Ovary (tissue), 9 donors: ENCODE data around the gene BCL11B. TPM values are rescaled to one million over a fixed set of nuclear protein-coding genes. Genes with fewer than 3 reads are reported as not detected.

ENCODE experiments used
- DNase-seq, 5 donors: peaks; one replicate each; pipeline ENCODE4 v3.0.0-alpha.2; 2019 to 2020
- H3K27ac ChIP-seq, 2 donors: fragments of 200-600 bp; one replicate each; pipeline versions ENCODE4 v1.5.1 to v1.8.0; 2019 to 2022
- H3K27me3 ChIP-seq: fragments of 200-600 bp; one replicate; pipeline ENCODE4 v1.8.0; 2022
- H3K36me3 ChIP-seq: fragments of 200-600 bp; sonication (generic); one replicate; pipeline ENCODE4 v1.5.1; 2019
- H3K4me1 ChIP-seq: one replicate; pipeline ENCODE4 v1.8.1; 2013; ENCODE audit warnings: mild to moderate bottlenecking, moderate library complexity; ENCODE audit not compliant: insufficient read depth
- H3K4me3 ChIP-seq: fragments of 200-600 bp; sonication (generic); one replicate; pipeline ENCODE4 v1.5.1; 2017
- H3K9me3 ChIP-seq, 2 donors: fragments of 200-600 bp in 1 of 2; sonication (generic) in 1 of 2; one replicate each; pipeline versions ENCODE4 v1.5.1 to v1.8.1; 2013 to 2019; ENCODE audit warnings: mild to moderate bottlenecking in 1 of 2, moderate library complexity in 1 of 2
- CTCF ChIP-seq, 3 donors: fragments of 450-650 bp in 2 of 3; fragments of 200-600 bp in 1 of 3; IDR thresholded peaks; one replicate each; pipeline versions ENCODE4 v1.5.1 to v1.8.0; 2016 to 2022; ENCODE audit warnings: antibody characterized with exemption in 3 of 3, mild to moderate bottlenecking in 1 of 3
- EP300 ChIP-seq: sonication (generic); formaldehyde crosslinking; IDR thresholded peaks from one replicate; pipeline ENCODE4 v1.6.1; 2017; ENCODE audit warnings: antibody characterized with exemption
- POLR2A ChIP-seq: fragments of 450-650 bp; IDR thresholded peaks from one replicate; pipeline ENCODE4 v1.6.1; 2017; ENCODE audit warnings: antibody characterized with exemption, mild to moderate bottlenecking, moderate library complexity
- WGBS, 3 donors: extraction: QIAGEN DNeasy Blood & Tissue Kit in 1 of 3; methylation state at CpG; one replicate each; pipeline versions ENCODE4 v1.1.5 to v1.1.7; 2013 to 2017; 5-methylcytosine and 5-hydroxymethylcytosine counted together
- intact Hi-C, 4 donors: fragments of 100-400 bp; cut with DNase I; formaldehyde crosslinking; loops; one replicate each; pipeline versions ENCODE4 v1.11.0 to v1.15.1; 2022 to 2023
- polyA plus RNA-seq, 2 donors: library from polyadenylated mRNA; stranded (reverse); fragments of 200-250 nt in 1 of 2; fragments of 350-450 nt in 1 of 2; fragmentation: Illumina TruSeq in 1 of 2; extraction: RNeasy Lipid Tissue Mini Kit (QIAGEN cat#74804) in 1 of 2; gene quantifications; one replicate each; pipeline ENCODE4 v1.2.3, GENCODE V29; 2013 to 2014
- total RNA-seq, 7 donors: library from RNA; depleted of rRNA in 2 of 7; stranded (reverse); fragments of >200 nt in 2 of 7; fragmentation: NEBNext Ultra II Directional in 3 of 7; extraction: Animal tissue kit (Norgen Biotek cat#: 25700) in 3 of 7; gene quantifications; one replicate each; pipeline versions ENCODE4 v1.1.0 to v1.2.4, GENCODE V29; 2016 to 2023
- donor health status: DM: no; HTN: no; CAD: no; lungs with moderate emphysema.
- donor health status: DM: no; HTN: no; CAD: no.
- donor health status: Bipolar disorder and iron deficiency.
- donor health status: DM: yes; HTN: yes; CAD: no.
- donor health status: DM: no; HTN: no; CAD: no.
- donor health status: DM: yes; HTN: yes; CAD: no.

The BCL11B gene
- total and polyA plus RNA-seq, 9 donors = 0.08 to 0.84 (median 0.43) TPM

DNA sequence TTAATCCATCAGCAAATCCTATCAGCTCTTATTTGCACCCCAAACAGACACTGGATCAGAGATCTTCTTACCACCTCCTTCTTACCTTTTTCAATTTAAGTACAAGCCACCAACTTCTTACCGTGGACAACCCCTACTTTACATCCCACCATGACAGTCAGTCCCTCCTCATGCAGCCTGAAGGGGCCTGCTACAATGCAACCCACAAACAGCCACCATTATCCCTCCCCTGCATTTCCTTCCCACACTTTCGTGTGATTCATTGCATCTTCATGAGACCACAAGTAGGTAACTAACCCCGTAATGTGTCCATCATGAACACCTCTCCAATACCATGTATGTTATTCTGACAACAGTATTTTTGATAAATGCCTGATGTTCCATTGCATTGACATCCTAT is 108.6 kb downstream of the BCL11B start:
- no peak overlapping the region for H3K27ac ChIP-seq
- H3K27me3 ChIP-seq = no peaks in the 10 kb centered on the region
- DNase-seq = no peak
- no peak overlapping the region for H3K4me3 ChIP-seq
- no peaks in the 10 kb centered on the region for H3K4me1 ChIP-seq
- intact Hi-C loops = no loop called here
- no peaks in the 10 kb centered on the region for H3K9me3 ChIP-seq
- TF ChIP-seq POLR2A (no peak), EP300 (no peak), CTCF (IDR thresholded peaks at IDR 0.05) (no peak)
- 80 to 84% (median 84%) methylated on average over 3 of the region's 3 CpGs for WGBS, 3 donors
- H3K36me3 ChIP-seq = no peaks in the 10 kb centered on the region

DNA sequence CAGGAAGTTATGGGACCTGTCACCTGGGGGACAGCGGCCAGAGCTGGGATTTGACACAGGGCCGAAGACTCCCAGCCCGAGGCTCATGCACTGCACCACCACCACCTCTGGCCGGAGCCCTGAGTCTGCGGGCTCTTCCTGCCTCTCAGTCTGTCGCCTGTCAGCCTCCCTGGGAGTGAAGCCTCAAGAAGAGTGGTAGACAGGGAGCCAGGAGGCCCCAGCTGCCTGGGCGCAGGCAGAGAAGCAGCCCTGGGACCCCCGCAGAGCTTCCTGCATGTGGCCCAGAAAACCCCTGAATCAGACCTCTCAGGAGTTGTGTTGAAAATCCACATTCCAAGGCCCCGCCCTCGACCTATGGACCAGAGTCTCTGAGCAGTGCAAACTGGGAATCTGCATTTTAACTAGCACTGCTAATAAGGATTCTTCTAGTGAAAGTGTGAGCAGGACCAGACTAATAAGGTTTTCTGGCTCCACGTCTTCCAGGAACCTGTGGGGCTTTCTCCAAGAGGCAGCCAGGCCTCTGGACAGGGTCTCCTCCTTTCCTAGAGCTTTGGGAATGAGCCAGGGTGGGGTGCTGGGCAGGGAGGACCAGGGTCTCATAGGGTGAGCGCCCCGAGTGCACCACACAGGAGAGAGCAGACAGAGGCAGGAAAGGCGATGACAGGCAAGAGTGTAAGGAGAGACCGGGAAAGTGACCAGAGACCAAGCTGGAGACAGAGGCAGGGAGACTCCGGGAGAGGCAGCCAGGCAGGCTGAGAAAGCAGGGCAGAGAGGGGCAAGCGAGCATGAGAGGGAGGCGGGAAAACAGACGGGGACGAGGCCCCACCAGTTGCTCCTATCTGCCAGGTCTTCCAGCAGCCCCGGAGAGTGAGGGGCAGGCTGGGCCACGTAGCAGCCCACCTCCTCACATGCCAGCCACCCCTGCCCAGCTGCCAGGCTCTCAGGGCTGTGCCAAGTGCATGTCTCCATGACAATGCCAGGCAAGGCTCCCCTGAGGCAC is 112.4 kb downstream of the BCL11B start:
- H3K27me3 ChIP-seq = no peaks in the 10 kb centered on the region
- TF ChIP-seq POLR2A = no peak
- H3K36me3 ChIP-seq = no peaks in the 10 kb centered on the region
- intact Hi-C loops = no loop called here
- H3K27ac ChIP-seq = no peak overlapping the region
- H3K9me3 ChIP-seq = no peaks in the 10 kb centered on the region
- no peak for DNase-seq
- H3K4me3 ChIP-seq = no peak overlapping the region
- H3K4me1 ChIP-seq = no peaks in the 10 kb centered on the region
- WGBS, 3 donors = 72 to 78% (median 73%) methylated on average over 22 of the region's 22 CpGs

GRCh38 chr14:99158646-99159165 is 113.3 kb downstream of the BCL11B start:
- no peaks in the 10 kb centered on the region for H3K9me3 ChIP-seq
- DNase-seq = no peak
- no peaks in the 10 kb centered on the region for H3K4me1 ChIP-seq
- no peak overlapping the region for H3K27ac ChIP-seq
- TF ChIP-seq POLR2A (no peak), EP300 (no peak), CTCF (IDR thresholded peaks at IDR 0.05) (no peak)
- no peak overlapping the region for H3K4me3 ChIP-seq
- no peaks in the 10 kb centered on the region for H3K27me3 ChIP-seq
- 71 to 76% (median 75%) methylated on average over 7 of the region's 7 CpGs for WGBS, 3 donors
- H3K36me3 ChIP-seq = no peaks in the 10 kb centered on the region
- intact Hi-C loops = no loop called here

DNA sequence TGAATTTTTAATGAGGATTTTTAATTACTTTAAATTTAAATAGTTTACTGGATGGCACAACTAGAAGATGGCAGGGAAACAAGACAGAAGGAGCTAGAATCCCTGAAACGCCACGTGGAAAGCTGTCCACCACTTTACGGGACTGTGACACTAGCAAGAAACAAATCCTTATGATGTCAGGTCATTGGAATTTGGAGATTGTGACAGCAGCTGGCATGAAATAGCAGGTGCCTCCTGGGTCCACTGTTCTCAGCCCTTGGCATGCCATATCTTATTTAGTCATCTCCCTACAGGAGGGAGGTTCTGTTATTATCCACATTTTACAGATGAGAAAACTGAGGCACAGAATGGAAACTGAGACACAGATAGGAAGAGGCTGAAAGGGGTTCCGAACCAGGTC is 113.8 kb downstream of the BCL11B start:
- WGBS, 3 donors = 69 to 89% (median 79%) methylated on average over 4 of the region's 4 CpGs
- Histone ChIP-seq H3K27me3 (no peaks in the 10 kb centered on the region), H3K36me3 (no peaks in the 10 kb centered on the region), H3K27ac (no peak overlapping the region), H3K9me3 (no peaks in the 10 kb centered on the region), H3K4me1 (no peaks in the 10 kb centered on the region), H3K4me3 (no peak overlapping the region)
- TF ChIP-seq POLR2A (no peak), CTCF (IDR thresholded peaks at IDR 0.05) (no peak), EP300 (no peak)
- DNase-seq = no peak
- intact Hi-C loops = no loop called here

DNA sequence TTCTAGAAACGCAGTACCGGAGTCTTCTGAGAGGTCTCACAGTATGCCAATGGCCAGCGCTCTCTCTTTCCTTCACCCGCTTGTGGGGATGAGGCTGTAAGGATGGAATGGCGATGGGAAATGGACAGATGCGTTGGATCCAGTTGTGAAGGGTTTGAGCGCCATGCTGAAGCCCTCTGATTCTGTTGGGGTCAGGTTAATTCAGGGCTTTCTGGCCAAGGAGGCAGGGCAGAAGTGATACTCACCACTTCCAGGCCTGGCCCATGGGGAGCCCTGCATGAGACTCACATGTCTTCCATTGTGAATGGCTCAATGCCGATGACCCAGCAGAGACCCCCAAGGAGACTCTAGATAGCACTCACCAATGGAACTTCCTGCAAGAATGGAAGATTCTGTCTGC is 114.3 kb downstream of the BCL11B start:
- TF ChIP-seq CTCF (IDR thresholded peaks at IDR 0.05) = no peak
- no peak for TF ChIP-seq EP300
- no peak for TF ChIP-seq POLR2A
- no peaks in the 10 kb centered on the region for H3K36me3 ChIP-seq
- intact Hi-C loops = no loop called here
- no peak overlapping the region for H3K27ac ChIP-seq
- H3K27me3 ChIP-seq = no peaks in the 10 kb centered on the region
- 94 to 98% (median 95%) methylated on average over 8 of the region's 8 CpGs for WGBS, 3 donors
- no peaks in the 10 kb centered on the region for H3K9me3 ChIP-seq
- H3K4me1 ChIP-seq = no peaks in the 10 kb centered on the region
- no peak overlapping the region for H3K4me3 ChIP-seq
- DNase-seq = no peak
